GM21526 (cell line): Measurements from ENCODE around the gene NAA25.

Experiments
- ATAC-seq: cut with Tn5 transposase; IDR thresholded peaks from one replicate; pipeline ENCODE4 v1.9.1; 2021; ENCODE audit warnings: moderate library complexity; ENCODE audit not compliant: unreplicated experiment, low FRiP score

The NAA25 gene

GRCh38 chr12:112108202-112109079 is at the start of gene NAA25:
TSS of gene NAA25 (minus strand) at chr12:112108783. CDS start at chr12:112108773, 10 bp downstream.
- no peak for ATAC-seq

GRCh38 chr12:112153893-112154219 is 45.3 kb upstream of the NAA25 start:
- ATAC-seq = no peak

- ATAC-seq = no peak
Observed at GRCh38 chr12:112153181-112153892, 44.8 kb upstream of the NAA25 start.

GRCh38 chr12:112151766-112152541 is 43.4 kb upstream of the NAA25 start:
- no peak for ATAC-seq

GRCh38 chr12:112149596-112149995 is 41.0 kb upstream of the NAA25 start:
- ATAC-seq = no peak

GRCh38 chr12:112148031-112148513 is 39.5 kb upstream of the NAA25 start:
- no peak for ATAC-seq

GRCh38 chr12:112146123-112146522 is 37.5 kb upstream of the NAA25 start:
- no peak for ATAC-seq

- ATAC-seq = no peak
Observed at GRCh38 chr12:112140728-112141127, 32.1 kb upstream of the NAA25 start.

GRCh38 chr12:112134731-112135130 is 26.1 kb upstream of the NAA25 start:
- ATAC-seq = no peak

GRCh38 chr12:112133418-112133817 is 24.8 kb upstream of the NAA25 start:
- ATAC-seq = no peak

- ATAC-seq = no peak
Observed at GRCh38 chr12:112131686-112132085, 23.1 kb upstream of the NAA25 start.

- ATAC-seq = no peak
Observed at GRCh38 chr12:112130441-112130998, 21.9 kb upstream of the NAA25 start.

GRCh38 chr12:112126911-112127310 is 18.3 kb upstream of the NAA25 start:
- no peak for ATAC-seq

- ATAC-seq = no peak
Observed at GRCh38 chr12:112126000-112126438, 17.4 kb upstream of the NAA25 start.

- peak; percentile 90 for ATAC-seq
Observed at GRCh38 chr12:112125250-112125999, 16.8 kb upstream of the NAA25 start, which contains the start of gene TRAFD1. TSS of gene TRAFD1 (plus strand) at chr12:112125560. CDS start at chr12:112130523, 4,963 bp downstream.

GRCh38 chr12:112124918-112125249 is 16.3 kb upstream of the NAA25 start:
- no peak for ATAC-seq

GRCh38 chr12:112122823-112123690 is 14.5 kb upstream of the NAA25 start:
- no peak for ATAC-seq

- no peak for ATAC-seq
Observed at GRCh38 chr12:112121780-112122565, 13.4 kb upstream of the NAA25 start.
